Right lobe of liver (tissue), 6 donors: Measurements from ENCODE around the gene MFRP. TPM values are rescaled to one million over a fixed set of nuclear protein-coding genes. Genes with fewer than 3 reads are reported as not detected.

Experiments
- ATAC-seq, 4 donors: fragments of 200-7000 bp; cut with Tn5 transposase; one replicate each; pipeline ENCODE4 v1.9.1; 2020; ENCODE audit warnings: mild to moderate bottlenecking in 4 of 4, moderate library complexity in 4 of 4
- DNase-seq, 3 donors: peaks; one replicate each; pipeline ENCODE4 v3.0.0-alpha.2; 2020
- H3K27ac ChIP-seq, 3 donors: fragments of 200-600 bp; one replicate each; pipeline ENCODE4 v1.8.0; 2022
- H3K27me3 ChIP-seq, 2 donors: fragments of 200-600 bp; one replicate each; pipeline ENCODE4 v1.8.0; 2022
- H3K36me3 ChIP-seq, 4 donors: fragments of 200-600 bp; sonication (generic) in 1 of 4; one replicate each; pipeline versions ENCODE4 v1.5.1 to v1.8.0; 2017 to 2022; ENCODE audit warnings: control low read depth in 1 of 4
- H3K4me1 ChIP-seq, 4 donors: fragments of 200-600 bp; sonication (generic) in 1 of 4; one replicate each; pipeline versions ENCODE4 v1.5.1 to v1.8.0; 2017 to 2022; ENCODE audit warnings: control low read depth in 1 of 4
- H3K4me3 ChIP-seq, 3 donors: fragments of 200-600 bp; one replicate each; pipeline ENCODE4 v1.8.0; 2022
- H3K9me3 ChIP-seq, 4 donors: fragments of 200-600 bp; sonication (generic) in 1 of 4; one replicate each; pipeline versions ENCODE4 v1.5.1 to v1.8.0; 2017 to 2022; ENCODE audit warnings: control low read depth in 1 of 4
- POLR2A ChIP-seq: fragments of 450-650 bp; IDR thresholded peaks from one replicate; pipeline ENCODE4 v1.6.1; 2017; ENCODE audit warnings: antibody characterized with exemption, mild to moderate bottlenecking
- WGBS: methylation state at CpG from one replicate; pipeline ENCODE4 v1.1.6; 2018; ENCODE audit warnings: low coverage, low lambda C conversion rate; ENCODE audit not compliant: insufficient coverage; ENCODE audit errors: missing lambda C conversion rate; 5-methylcytosine and 5-hydroxymethylcytosine counted together
- intact Hi-C, 2 donors: fragments of 100-400 bp; cut with DNase I; formaldehyde crosslinking; loops; one replicate each; pipeline versions ENCODE4 v1.11.2 to v1.14.1; 2022
- total RNA-seq, 6 experiments: library from RNA; depleted of rRNA in 2 of 6; stranded (reverse); fragments of >200 nt in 2 of 6; fragmentation: NEBNext Ultra II Directional in 3 of 6; extraction: Animal tissue kit (Norgen Biotek cat#: 25700) in 3 of 6; gene quantifications; one replicate each; pipeline versions ENCODE4 v1.1.0 to v1.2.4, GENCODE V29; 2016 to 2023
- TF ChIP-seq, protein P1 (sequence below), 4 donors: fragments of 200-600 bp in 3 of 4; fragments of 450-650 bp in 1 of 4; IDR thresholded peaks; one replicate each; pipeline versions ENCODE4 v1.5.1 to v1.8.0; 2016 to 2022; ENCODE audit warnings: antibody characterized with exemption in 4 of 4, mild to moderate bottlenecking in 2 of 4
- donor health status: DM: no; HTN: yes; CAD: no.
- donor health status: DM: no; HTN: no; CAD: no.
- donor health status: DM: no; HTN: no; CAD: no.
- donor health status: DM: no; HTN: yes; CAD: no.
- donor health status: DM: no; HTN: yes; CAD: no.

The MFRP gene
- total RNA-seq, 6 experiments from 2014 or later, result not detected

DNA sequence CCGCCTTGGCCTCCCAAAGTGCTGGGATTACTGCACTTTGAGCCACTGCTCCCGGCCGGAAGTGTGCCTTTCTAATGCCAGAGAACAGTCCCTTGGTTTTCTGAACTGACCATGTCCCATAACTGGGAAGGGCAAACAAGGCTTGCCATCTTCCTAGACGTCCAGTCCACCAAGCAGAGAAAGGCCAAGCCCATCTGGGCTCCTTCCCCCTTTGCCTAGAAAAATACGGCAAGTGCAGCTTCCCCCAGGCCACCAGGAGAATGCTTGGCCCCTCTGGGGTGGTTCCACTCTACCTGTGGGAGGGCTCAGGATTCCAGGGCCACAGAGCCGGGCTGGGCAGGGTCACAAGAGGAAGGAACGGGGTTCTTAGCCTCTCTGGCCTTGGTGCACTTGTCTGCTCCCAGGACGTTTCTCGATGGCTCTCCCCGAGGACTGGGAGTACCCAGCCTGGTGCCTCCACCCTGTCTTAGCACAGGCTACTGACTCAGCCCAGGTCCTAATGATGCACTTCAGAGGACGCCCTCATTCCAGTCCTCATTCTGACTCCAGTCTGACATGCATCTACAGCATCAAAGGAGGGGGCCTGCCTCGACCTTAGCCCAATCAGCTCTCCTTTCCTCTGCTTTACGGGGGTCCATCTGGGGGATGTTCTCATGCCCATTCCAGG lies 33.8 kb upstream of the MFRP start:
- no peak overlapping the region for H3K4me3 ChIP-seq
- H3K4me1 ChIP-seq, result peaks cover 0 to 26% (median 6%) of the 10 kb centered on the region in 4 donors
- no peak for ATAC-seq
- no peaks in the 10 kb centered on the region for H3K27me3 ChIP-seq
- no peak overlapping the region for H3K27ac ChIP-seq
- WGBS, result 39% methylated on average over 4 of the region's 13 CpGs
- no peaks in the 10 kb centered on the region for H3K36me3 ChIP-seq
- TF ChIP-seq POLR2A, result no peak
- TF ChIP-seq, protein P1, sequence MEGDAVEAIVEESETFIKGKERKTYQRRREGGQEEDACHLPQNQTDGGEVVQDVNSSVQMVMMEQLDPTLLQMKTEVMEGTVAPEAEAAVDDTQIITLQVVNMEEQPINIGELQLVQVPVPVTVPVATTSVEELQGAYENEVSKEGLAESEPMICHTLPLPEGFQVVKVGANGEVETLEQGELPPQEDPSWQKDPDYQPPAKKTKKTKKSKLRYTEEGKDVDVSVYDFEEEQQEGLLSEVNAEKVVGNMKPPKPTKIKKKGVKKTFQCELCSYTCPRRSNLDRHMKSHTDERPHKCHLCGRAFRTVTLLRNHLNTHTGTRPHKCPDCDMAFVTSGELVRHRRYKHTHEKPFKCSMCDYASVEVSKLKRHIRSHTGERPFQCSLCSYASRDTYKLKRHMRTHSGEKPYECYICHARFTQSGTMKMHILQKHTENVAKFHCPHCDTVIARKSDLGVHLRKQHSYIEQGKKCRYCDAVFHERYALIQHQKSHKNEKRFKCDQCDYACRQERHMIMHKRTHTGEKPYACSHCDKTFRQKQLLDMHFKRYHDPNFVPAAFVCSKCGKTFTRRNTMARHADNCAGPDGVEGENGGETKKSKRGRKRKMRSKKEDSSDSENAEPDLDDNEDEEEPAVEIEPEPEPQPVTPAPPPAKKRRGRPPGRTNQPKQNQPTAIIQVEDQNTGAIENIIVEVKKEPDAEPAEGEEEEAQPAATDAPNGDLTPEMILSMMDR (IDR thresholded peaks at IDR 0.05), result no peak
- no peaks in the 10 kb centered on the region for H3K9me3 ChIP-seq
- intact Hi-C loops, result no loop called here
- peak in 1 of 3 donors; percentile 46 for DNase-seq

DNA sequence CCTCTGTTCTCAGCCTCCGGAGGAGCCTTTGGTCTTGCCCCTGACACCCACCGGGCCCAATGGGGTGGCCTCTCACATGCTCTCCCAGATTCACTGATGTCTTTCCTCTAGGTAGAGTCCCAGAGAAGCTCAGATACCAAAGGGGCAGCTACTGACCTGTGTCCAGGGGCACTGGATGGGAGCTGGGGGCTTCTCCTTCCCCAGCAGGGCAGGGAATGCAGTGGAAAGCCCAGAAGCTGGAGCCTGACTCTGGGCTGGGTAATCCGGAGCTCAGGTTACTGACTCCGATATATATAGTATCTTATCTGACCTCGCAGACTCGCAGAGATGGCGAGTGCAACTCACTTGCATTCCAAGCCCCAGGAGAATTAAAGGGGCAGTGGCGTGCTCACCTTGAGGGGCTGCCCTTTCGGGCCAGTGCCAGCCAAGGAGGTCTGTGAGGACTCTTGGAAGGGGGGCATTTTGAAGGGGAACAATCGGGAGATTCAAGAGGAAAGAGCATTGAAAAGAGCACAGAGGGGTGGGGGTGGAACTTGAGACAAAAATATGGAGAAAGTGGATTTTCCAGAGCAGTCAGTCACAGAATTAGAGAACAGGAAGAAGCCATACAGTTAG lies 32.5 kb upstream of the MFRP start:
- Histone ChIP-seq H3K36me3 (no peaks in the 10 kb centered on the region), H3K4me1 (peaks cover 0 to 37% (median 9%) of the 10 kb centered on the region in 4 donors), H3K27me3 (no peaks in the 10 kb centered on the region), H3K27ac (no peak overlapping the region), H3K4me3 (no peak overlapping the region), H3K9me3 (no peaks in the 10 kb centered on the region)
- TF ChIP-seq, protein P1 (IDR thresholded peaks at IDR 0.05), result no peak
- no peak for TF ChIP-seq POLR2A
- intact Hi-C loops, result loop anchor here in 1 of 2 donors (10.0 kb wide), 1 partner anchor 96 kb away; no protein-coding TSS in a partner anchor
- WGBS, result 38% methylated on average over 4 of the region's 10 CpGs
- DNase-seq (peak in 1 of 3 donors; percentile 20), ATAC-seq (no peak)

DNA sequence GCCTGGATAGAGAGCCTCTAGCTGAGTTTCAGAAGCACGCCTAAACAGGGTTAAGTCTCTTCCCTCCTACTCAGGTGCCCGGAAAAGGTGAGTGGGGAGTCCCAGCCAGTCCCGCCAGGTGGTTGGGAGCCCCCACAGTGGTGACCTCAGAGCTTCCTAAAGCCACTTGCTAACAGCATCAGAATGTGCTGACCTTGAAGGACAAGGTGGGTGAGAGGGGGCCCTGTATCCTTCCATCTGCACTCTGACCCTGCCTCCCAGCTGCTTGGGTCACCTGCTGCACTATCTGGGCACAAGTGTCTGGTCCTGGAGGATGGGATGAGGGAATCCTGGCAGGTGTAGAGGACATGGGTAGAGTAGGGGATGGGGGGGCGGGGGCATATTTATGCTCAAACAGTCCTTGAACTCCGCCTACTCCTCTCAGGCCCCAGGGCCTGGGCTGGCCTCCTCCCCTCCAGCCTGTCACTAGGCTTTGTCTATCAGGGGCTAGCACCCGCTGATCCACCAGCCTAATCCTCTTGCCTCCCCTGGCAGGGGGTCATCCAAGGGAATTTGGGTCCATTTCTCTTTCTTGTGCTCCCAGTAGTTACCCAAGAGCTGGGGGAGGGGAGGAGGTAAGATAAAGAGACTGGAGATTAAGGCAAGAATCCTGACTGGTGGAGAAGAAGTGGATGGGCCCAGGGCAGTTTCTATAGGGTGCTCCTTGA lies 31.6 kb upstream of the MFRP start:
- 14% methylated on average over 1 of the region's 6 CpGs for WGBS
- ATAC-seq, result no peak
- peaks cover 0 to 37% (median 9%) of the 10 kb centered on the region in 4 donors for H3K4me1 ChIP-seq
- TF ChIP-seq POLR2A, result no peak
- TF ChIP-seq, protein P1 (IDR thresholded peaks at IDR 0.05), result no peak
- H3K9me3 ChIP-seq, result no peaks in the 10 kb centered on the region
- H3K4me3 ChIP-seq, result no peak overlapping the region
- DNase-seq, result no peak
- H3K27ac ChIP-seq, result no peak overlapping the region
- intact Hi-C loops, result loop anchor here in 1 of 2 donors (10.0 kb wide), 1 partner anchor 97 kb away; no protein-coding TSS in a partner anchor
- no peaks in the 10 kb centered on the region for H3K27me3 ChIP-seq
- H3K36me3 ChIP-seq, result no peaks in the 10 kb centered on the region

DNA sequence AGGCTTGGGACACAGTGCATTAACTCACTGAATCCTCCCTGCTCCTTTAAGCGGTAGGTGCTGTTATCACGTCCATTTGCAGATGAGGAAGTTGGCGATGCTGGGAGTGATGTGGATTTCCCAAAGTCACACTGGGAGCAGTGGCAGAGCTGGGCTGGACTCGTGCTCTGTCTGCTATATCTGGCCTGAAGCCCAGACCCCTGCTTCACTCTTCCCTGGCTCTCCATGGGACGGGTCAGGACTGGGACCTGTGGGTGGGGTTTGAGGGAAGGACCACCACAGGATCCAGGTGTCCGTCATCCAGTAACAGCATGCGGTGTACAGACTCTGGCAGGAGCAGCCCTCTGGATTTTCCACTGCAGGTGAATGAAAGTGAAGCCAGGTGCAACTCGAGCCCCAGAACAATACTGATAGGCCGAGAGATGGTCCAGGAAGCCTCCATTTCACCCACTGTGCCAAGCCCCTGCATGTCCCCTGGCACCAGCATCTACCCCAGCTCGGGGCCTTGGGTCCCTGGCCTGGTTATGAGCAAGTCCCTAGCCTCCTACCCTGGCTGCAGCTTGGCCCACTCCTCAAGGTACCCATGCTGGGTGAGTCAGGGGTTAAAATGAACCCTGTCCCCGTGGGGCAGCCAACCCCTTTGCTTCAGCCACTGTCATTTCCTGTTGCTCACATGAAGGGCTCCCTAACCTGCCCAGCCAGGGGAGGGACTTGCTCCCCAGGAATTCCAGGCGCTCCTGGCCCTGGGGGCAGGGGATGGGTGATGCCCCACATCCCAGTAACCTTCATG lies 30.8 kb upstream of the MFRP start:
- Histone ChIP-seq H3K27ac (no peak overlapping the region), H3K27me3 (no peaks in the 10 kb centered on the region), H3K36me3 (no peaks in the 10 kb centered on the region), H3K9me3 (no peaks in the 10 kb centered on the region), H3K4me3 (no peak overlapping the region), H3K4me1 (peaks cover 0 to 45% (median 9%) of the 10 kb centered on the region in 4 donors)
- ATAC-seq, result no peak
- TF ChIP-seq POLR2A, result no peak
- intact Hi-C loops, result loop anchor here in 1 of 2 donors (10.0 kb wide), 1 partner anchor 97 kb away; no protein-coding TSS in a partner anchor
- peak in 1 of 3 donors; percentile 41 for DNase-seq
- WGBS, result 39% methylated on average over 6 of the region's 12 CpGs
